Chondrocyte (in vitro differentiated cells): ENCODE results near the gene TBX5. TPM values are rescaled to one million over a fixed set of nuclear protein-coding genes. Genes with fewer than 3 reads are reported as not detected.

Source experiments
- DNase-seq: peaks from one replicate; pipeline ENCODE4 v3.0.0; 2021; ENCODE audit warnings: mixed read lengths, low spot score
- H3K27ac Mint-ChIP-seq: one replicate; pipeline ENCODE4 v1.8.0; 2021; ENCODE audit warnings: mild to moderate bottlenecking, moderate library complexity, mixed read lengths; ENCODE audit not compliant: unreplicated experiment
- H3K27me3 Mint-ChIP-seq: 2 replicates; pipeline ENCODE4 v1.8.0; 2021; ENCODE audit warnings: low read depth, mixed read lengths
- H3K36me3 Mint-ChIP-seq: 2 replicates; pipeline ENCODE4 v1.8.0; 2021; ENCODE audit warnings: low read depth, mixed read lengths
- H3K4me1 Mint-ChIP-seq: 2 replicates; pipeline ENCODE4 v1.8.0; 2021; ENCODE audit warnings: low read depth, mild to moderate bottlenecking, mixed read lengths
- H3K4me3 Mint-ChIP-seq: one replicate; pipeline ENCODE4 v1.8.0; 2021; ENCODE audit warnings: mild to moderate bottlenecking, moderate library complexity, mixed read lengths; ENCODE audit not compliant: unreplicated experiment
- H3K9me3 Mint-ChIP-seq: 2 replicates; pipeline ENCODE4 v1.8.0; 2021; ENCODE audit warnings: low read depth, mixed read lengths
- total RNA-seq: library from RNA; stranded (reverse); gene quantifications from 3 replicates; pipeline ENCODE4 v1.2.1, GENCODE V29; 2021
- TF ChIP-seq, protein P1 (sequence below): fragments of 200-600 bp; sonication (generic); IDR thresholded peaks from 2 replicates; pipeline ENCODE4 v1.5.0; 2021; ENCODE audit warnings: antibody characterized with exemption, mild to moderate bottlenecking, moderate library complexity

TBX5 gene
- total RNA-seq, 1 donor from 2014 or later = not detected

DNA sequence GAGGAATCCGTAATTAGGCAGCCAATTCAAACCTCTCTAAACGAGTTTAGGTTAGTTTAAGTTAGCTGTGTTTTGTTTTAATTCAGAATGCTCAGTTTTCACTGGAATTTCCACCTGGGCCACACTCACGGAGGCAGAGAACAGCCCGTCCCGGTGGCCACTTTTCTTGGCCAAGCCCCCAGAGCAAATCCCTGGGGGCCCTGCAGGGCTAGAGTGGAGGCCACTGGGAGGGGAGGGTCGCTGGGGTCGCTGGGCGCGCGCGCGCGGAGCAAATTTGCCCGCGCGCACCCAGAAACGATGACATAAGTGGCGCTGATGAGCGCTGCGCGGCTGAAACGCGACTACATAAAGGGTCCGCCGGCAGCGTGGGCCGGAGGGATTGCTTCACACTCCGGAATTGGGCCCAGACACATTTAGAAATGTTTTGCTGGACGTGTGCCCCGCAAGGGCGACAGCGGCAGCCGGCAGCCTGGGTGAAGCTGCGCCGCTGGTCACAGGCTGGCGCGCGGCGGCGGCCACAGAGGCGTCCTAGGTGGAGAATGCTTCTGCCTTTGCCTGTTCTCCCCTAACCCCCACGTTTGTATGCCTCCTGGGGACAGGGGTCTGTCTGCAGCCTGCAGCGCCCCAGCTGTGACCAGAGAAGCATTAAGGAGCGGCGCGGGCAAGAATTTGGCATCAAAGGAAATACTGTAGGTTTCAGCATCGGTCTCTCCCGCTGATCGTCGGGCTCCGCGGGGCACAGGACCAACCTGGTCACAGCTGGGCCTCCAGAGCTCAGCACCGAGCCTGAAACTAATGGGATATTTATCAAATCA is 37.9 kb upstream of the TBX5 start:
- Mint-ChIP-seq H3K27me3 (peaks cover 88% of the 10 kb centered on the region), H3K4me1 (no peaks in the 10 kb centered on the region)

DNA sequence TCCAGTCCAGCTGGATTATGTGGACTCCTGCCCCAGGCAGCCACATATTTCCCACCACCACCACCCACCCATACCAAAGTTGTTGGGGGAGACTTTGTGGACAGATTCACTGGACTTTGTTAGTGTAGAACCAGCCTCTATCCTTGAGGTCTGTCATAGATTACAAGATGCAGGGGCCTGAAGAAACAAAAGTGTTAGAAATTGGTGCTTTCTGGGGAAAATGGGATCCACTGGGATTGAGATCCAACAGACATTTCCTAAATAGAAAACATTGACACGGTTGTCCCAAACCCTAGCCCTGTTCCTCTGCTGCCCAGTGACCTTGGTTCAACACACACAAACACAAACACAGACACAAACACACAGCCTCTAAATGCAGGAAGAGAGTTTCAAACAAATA is 36.6 kb upstream of the TBX5 start:
- peaks cover 93% of the 10 kb centered on the region for H3K27me3 Mint-ChIP-seq
- H3K4me1 Mint-ChIP-seq = no peaks in the 10 kb centered on the region
- no peak overlapping the region for H3K27ac Mint-ChIP-seq
- TF ChIP-seq, protein P1, sequence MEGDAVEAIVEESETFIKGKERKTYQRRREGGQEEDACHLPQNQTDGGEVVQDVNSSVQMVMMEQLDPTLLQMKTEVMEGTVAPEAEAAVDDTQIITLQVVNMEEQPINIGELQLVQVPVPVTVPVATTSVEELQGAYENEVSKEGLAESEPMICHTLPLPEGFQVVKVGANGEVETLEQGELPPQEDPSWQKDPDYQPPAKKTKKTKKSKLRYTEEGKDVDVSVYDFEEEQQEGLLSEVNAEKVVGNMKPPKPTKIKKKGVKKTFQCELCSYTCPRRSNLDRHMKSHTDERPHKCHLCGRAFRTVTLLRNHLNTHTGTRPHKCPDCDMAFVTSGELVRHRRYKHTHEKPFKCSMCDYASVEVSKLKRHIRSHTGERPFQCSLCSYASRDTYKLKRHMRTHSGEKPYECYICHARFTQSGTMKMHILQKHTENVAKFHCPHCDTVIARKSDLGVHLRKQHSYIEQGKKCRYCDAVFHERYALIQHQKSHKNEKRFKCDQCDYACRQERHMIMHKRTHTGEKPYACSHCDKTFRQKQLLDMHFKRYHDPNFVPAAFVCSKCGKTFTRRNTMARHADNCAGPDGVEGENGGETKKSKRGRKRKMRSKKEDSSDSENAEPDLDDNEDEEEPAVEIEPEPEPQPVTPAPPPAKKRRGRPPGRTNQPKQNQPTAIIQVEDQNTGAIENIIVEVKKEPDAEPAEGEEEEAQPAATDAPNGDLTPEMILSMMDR = no peak
- H3K4me3 Mint-ChIP-seq = no peak overlapping the region
- peaks cover 3% of the 10 kb centered on the region for H3K36me3 Mint-ChIP-seq
- DNase-seq = no peak
- H3K9me3 Mint-ChIP-seq = no peaks in the 10 kb centered on the region

More for the DNA sequence above, 37.9 kb upstream of the TBX5 start:
- no peak for DNase-seq
- H3K27ac Mint-ChIP-seq = no peak overlapping the region
- TF ChIP-seq, protein P1 = no peak
- peaks cover 2% of the 10 kb centered on the region for H3K36me3 Mint-ChIP-seq
- no peaks in the 10 kb centered on the region for H3K9me3 Mint-ChIP-seq
- no peak overlapping the region for H3K4me3 Mint-ChIP-seq

DNA sequence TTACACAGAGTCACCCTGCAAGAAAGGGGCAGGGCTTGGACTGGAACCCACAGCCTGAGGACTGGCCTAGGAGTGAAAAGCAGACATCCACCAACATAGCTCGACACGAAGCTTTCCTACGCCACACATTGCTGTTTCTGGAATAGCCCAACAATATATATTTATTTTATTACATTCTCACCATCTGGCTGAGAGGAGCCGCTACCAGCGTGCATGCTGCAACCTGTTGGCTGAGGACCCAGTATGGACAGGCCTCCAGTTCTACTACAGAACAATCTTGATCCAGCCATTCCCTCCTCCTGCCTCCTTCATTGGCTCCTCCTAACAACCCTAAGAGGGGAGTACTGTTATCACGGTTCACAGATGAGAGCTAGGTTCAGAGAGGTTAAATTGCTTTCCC is 35.6 kb upstream of the TBX5 start:
- Mint-ChIP-seq H3K36me3 (peaks cover 4% of the 10 kb centered on the region), H3K27me3 (peaks cover 91% of the 10 kb centered on the region), H3K27ac (no peak overlapping the region), H3K9me3 (peaks cover 5% of the 10 kb centered on the region), H3K4me3 (no peak overlapping the region), H3K4me1 (no peaks in the 10 kb centered on the region)
- no peak for DNase-seq
- TF ChIP-seq, protein P1 = no peak

DNA sequence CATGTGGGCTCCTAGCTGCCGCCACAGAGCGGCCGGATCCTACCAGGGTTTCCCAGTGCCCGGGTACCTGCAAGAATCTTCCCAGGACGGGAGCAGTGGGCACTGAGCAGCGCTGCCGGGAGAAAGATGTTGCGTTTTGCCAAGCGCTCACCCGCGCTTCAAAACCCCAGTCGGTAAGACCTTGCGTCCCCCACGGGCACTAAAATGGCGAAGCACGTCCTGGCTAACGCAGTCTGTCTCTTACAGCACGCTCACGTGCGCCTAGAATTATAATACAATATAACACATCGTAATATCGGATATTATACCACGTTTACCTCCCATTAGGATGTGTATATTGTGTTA is 35.1 kb upstream of the TBX5 start:
- H3K36me3 Mint-ChIP-seq = peaks cover 7% of the 10 kb centered on the region
- H3K27ac Mint-ChIP-seq = no peak overlapping the region

DNA sequence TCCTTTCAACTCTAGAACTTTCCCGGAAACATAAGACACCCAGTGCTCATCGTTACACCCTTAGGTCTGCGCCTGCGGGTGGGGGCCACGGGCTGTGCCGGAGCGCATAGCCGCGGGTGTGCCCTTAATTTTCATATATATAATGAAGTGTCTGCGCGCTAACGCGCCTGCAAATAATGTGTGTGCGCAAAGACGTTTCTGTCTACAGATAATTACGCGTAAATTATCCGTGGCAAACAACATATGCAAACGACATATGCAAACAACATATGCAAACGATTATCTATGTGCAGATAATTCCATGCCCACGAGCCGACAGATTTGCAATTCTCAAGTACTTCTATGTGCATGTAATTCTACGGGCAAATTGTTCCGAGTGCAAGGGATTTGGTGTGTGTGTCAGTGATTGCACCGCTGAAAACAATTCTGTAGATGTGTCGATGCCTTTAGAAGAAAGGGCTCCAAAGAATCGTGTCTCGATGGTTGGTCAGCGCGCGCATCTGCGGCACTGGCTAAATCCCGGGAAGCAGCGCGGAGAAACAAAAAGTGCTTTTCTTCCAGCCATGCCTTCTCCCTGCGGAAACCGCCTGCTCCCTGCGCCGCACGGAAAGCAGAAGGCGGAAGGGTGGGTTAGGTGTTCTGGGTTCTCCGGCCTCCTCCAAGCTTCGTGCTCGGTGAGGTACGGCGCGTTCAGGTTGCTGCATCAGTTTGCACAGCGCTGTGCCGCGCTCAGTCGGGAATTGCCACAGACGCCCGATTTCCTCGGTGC is 34.5 kb upstream of the TBX5 start:
- peaks cover 10% of the 10 kb centered on the region for H3K9me3 Mint-ChIP-seq
- peaks cover 7% of the 10 kb centered on the region for H3K36me3 Mint-ChIP-seq
- H3K4me1 Mint-ChIP-seq = no peaks in the 10 kb centered on the region
- no peak overlapping the region for H3K27ac Mint-ChIP-seq
- TF ChIP-seq, protein P1 = no peak
- H3K4me3 Mint-ChIP-seq = no peak overlapping the region
- H3K27me3 Mint-ChIP-seq = peaks cover 88% of the 10 kb centered on the region
- DNase-seq = no peak

More for the DNA sequence above, 35.1 kb upstream of the TBX5 start:
- Mint-ChIP-seq H3K27me3 (peaks cover 92% of the 10 kb centered on the region), H3K4me1 (no peaks in the 10 kb centered on the region), H3K9me3 (peaks cover 10% of the 10 kb centered on the region), H3K4me3 (no peak overlapping the region)
- TF ChIP-seq, protein P1 = no peak
- DNase-seq = no peak
